Ovary (tissue), 10 donors: ENCODE data around the gene LYPD4. TPM values are rescaled to one million over a fixed set of nuclear protein-coding genes. Genes with fewer than 3 reads are reported as not detected.

Source experiments
- DNase-seq, 5 donors: peaks; one replicate each; pipeline ENCODE4 v3.0.0-alpha.2; 2019 to 2020
- H3K27ac ChIP-seq, 2 donors: fragments of 200-600 bp; one replicate each; pipeline versions ENCODE4 v1.5.1 to v1.8.0; 2019 to 2022
- H3K27me3 ChIP-seq: fragments of 200-600 bp; one replicate; pipeline ENCODE4 v1.8.0; 2022
- H3K36me3 ChIP-seq: fragments of 200-600 bp; sonication (generic); one replicate; pipeline ENCODE4 v1.5.1; 2019
- H3K4me1 ChIP-seq: one replicate; pipeline ENCODE4 v1.8.1; 2013; ENCODE audit warnings: mild to moderate bottlenecking, moderate library complexity; ENCODE audit not compliant: insufficient read depth
- H3K4me3 ChIP-seq: fragments of 200-600 bp; sonication (generic); one replicate; pipeline ENCODE4 v1.5.1; 2017
- H3K9me3 ChIP-seq, 2 donors: fragments of 200-600 bp in 1 of 2; sonication (generic) in 1 of 2; one replicate each; pipeline versions ENCODE4 v1.5.1 to v1.8.1; 2013 to 2019; ENCODE audit warnings: mild to moderate bottlenecking in 1 of 2, moderate library complexity in 1 of 2
- CTCF ChIP-seq, 3 donors: fragments of 450-650 bp in 2 of 3; fragments of 200-600 bp in 1 of 3; IDR thresholded peaks; one replicate each; pipeline versions ENCODE4 v1.5.1 to v1.8.0; 2016 to 2022; ENCODE audit warnings: antibody characterized with exemption in 3 of 3, mild to moderate bottlenecking in 1 of 3
- EP300 ChIP-seq: sonication (generic); formaldehyde crosslinking; IDR thresholded peaks from one replicate; pipeline ENCODE4 v1.6.1; 2017; ENCODE audit warnings: antibody characterized with exemption
- POLR2A ChIP-seq: fragments of 450-650 bp; IDR thresholded peaks from one replicate; pipeline ENCODE4 v1.6.1; 2017; ENCODE audit warnings: antibody characterized with exemption, mild to moderate bottlenecking, moderate library complexity
- whole genome bisulfite sequencing, 3 donors: extraction: QIAGEN DNeasy Blood & Tissue Kit in 1 of 3; methylation state at CpG; one replicate each; pipeline versions ENCODE4 v1.1.5 to v1.1.7; 2013 to 2017; 5-methylcytosine and 5-hydroxymethylcytosine counted together
- intact Hi-C, 4 donors: fragments of 100-400 bp; cut with DNase I; formaldehyde crosslinking; loops; one replicate each; pipeline versions ENCODE4 v1.11.0 to v1.15.1; 2022 to 2023
- long read RNA-seq, 3 donors: library from polyadenylated mRNA in 2 of 3; unstranded in 2 of 3; transcript quantifications; one replicate each; pipeline ENCODE4 v2.0.0 and lab custom pipeline, GENCODE V29; 2021 to 2026
- polyA plus RNA-seq, 2 donors: library from polyadenylated mRNA; stranded (reverse); fragments of 200-250 nt in 1 of 2; fragments of 350-450 nt in 1 of 2; fragmentation: Illumina TruSeq in 1 of 2; extraction: RNeasy Lipid Tissue Mini Kit (QIAGEN cat#74804) in 1 of 2; gene quantifications; one replicate each; pipeline ENCODE4 v1.2.3, GENCODE V29; 2013 to 2014
- total RNA-seq, 7 donors: library from RNA; depleted of rRNA in 2 of 7; stranded (reverse); fragments of >200 nt in 2 of 7; fragmentation: NEBNext Ultra II Directional in 3 of 7; extraction: Animal tissue kit (Norgen Biotek cat#: 25700) in 3 of 7; gene quantifications; one replicate each; pipeline versions ENCODE4 v1.1.0 to v1.2.4, GENCODE V29; 2016 to 2023
- donor health status: DM: no; HTN: no; CAD: no; lungs with moderate emphysema.
- donor health status: DM: no; HTN: no; CAD: no.
- donor health status: Bipolar disorder and iron deficiency.
- donor health status: DM: yes; HTN: yes; CAD: no.
- donor health status: DM: no; HTN: no; CAD: no.
- donor health status: DM: yes; HTN: yes; CAD: no.

LYPD4 gene
- total RNA-seq: not detected
- not detected for polyA plus RNA-seq
- long read RNA-seq, donor 1: 0 reads
- long read RNA-seq, donor 2, partial matches to known transcripts: 2,757 of 5,691 reads
- long read RNA-seq, donor 2, other reads (novel, unspliced or antisense): 2,930 of 5,691 reads
- long read RNA-seq, donor 3: 0 reads

GRCh38 chr19:41844601-41845000 lies at the start of gene LYPD4:
Gene LYPD4 (minus strand): TSS chr19:41844683. CDS start chr19:41839285, 5,398 bp downstream.
- Histone ChIP-seq H3K4me1 (no peaks in the 10 kb centered on the region), H3K27me3 (no peaks in the 10 kb centered on the region), H3K4me3 (no peak within 1 kb of the TSS), H3K36me3 (no peaks in the 10 kb centered on the region), H3K27ac (no peak within 1 kb of the TSS), H3K9me3 (no peaks in the 10 kb centered on the region)
- WGBS, 3 donors: 79 to 85% (median 80%) methylated on average over 30 of the region's 30 CpGs
- intact Hi-C loops: no loop called here
- DNase-seq: no peak
- TF ChIP-seq CTCF (IDR thresholded peaks at IDR 0.05) (no peak), POLR2A (no peak), EP300 (no peak)

- WGBS, 3 donors: 77 to 84% (median 83%) methylated on average over 6 of the region's 6 CpGs
- Histone ChIP-seq H3K4me1 (no peaks in the 10 kb centered on the region), H3K27ac (no peak overlapping the region), H3K27me3 (no peaks in the 10 kb centered on the region), H3K9me3 (no peaks in the 10 kb centered on the region), H3K4me3 (no peak overlapping the region), H3K36me3 (no peaks in the 10 kb centered on the region)
- intact Hi-C loops: no loop called here
- DNase-seq: no peak
- no peak for TF ChIP-seq POLR2A
- TF ChIP-seq EP300: no peak
- TF ChIP-seq CTCF (IDR thresholded peaks at IDR 0.05): no peak
These were observed 49.4 kb upstream of the LYPD4 start for GRCh38 chr19:41893899-41894298.

- Histone ChIP-seq H3K27me3 (no peaks in the 10 kb centered on the region), H3K36me3 (no peaks in the 10 kb centered on the region), H3K27ac (no peak overlapping the region), H3K4me3 (no peak overlapping the region), H3K4me1 (no peaks in the 10 kb centered on the region), H3K9me3 (no peaks in the 10 kb centered on the region)
- TF ChIP-seq POLR2A (no peak), EP300 (no peak), CTCF (IDR thresholded peaks at IDR 0.05) (no peak)
- WGBS, 3 donors: 79 to 83% (median 79%) methylated on average over 34 of the region's 34 CpGs
- DNase-seq: no peak
- intact Hi-C loops: no loop called here
These were observed 47.9 kb upstream of the LYPD4 start for GRCh38 chr19:41892173-41892902.

GRCh38 chr19:41890936-41891335 lies 46.5 kb upstream of the LYPD4 start:
- Histone ChIP-seq H3K4me1 (no peaks in the 10 kb centered on the region), H3K9me3 (no peaks in the 10 kb centered on the region), H3K4me3 (no peak overlapping the region), H3K27ac (no peak overlapping the region), H3K36me3 (no peaks in the 10 kb centered on the region), H3K27me3 (no peaks in the 10 kb centered on the region)
- no peak for DNase-seq
- 91 to 98% (median 96%) methylated on average over 4 of the region's 4 CpGs for WGBS, 3 donors
- intact Hi-C loops: no loop called here
- TF ChIP-seq EP300 (no peak), CTCF (IDR thresholded peaks at IDR 0.05) (no peak)
